HUES6 (cell line): ENCODE data around the gene CCBE1.

ENCODE experiments used
- H3K27ac ChIP-seq: 2 replicates; pipeline ENCODE4 v1.7.0; 2013; ENCODE audit warnings: low read depth, mild to moderate bottlenecking, low read length, inconsistent platforms
- H3K27me3 ChIP-seq: 2 replicates; pipeline ENCODE4 v1.6.1; 2013; ENCODE audit warnings: low read length; ENCODE audit not compliant: control insufficient read depth, insufficient read depth
- H3K36me3 ChIP-seq: 2 replicates; pipeline ENCODE4 v1.6.1; 2013; ENCODE audit warnings: low read length; ENCODE audit not compliant: control insufficient read depth, insufficient read depth
- H3K4me1 ChIP-seq: 2 replicates; pipeline ENCODE4 v1.6.1; 2013; ENCODE audit warnings: low read length; ENCODE audit not compliant: control insufficient read depth, insufficient read depth
- H3K4me3 ChIP-seq: 2 replicates; pipeline ENCODE4 v1.5.1; 2013; ENCODE audit warnings: low read depth, low read length
- H3K9ac ChIP-seq: one replicate; pipeline ENCODE4 v1.6.1; 2013; ENCODE audit warnings: mild to moderate bottlenecking, low read length
- H3K9me3 ChIP-seq: 2 replicates; pipeline ENCODE4 v1.6.1; 2013; ENCODE audit warnings: low read depth, low read length; ENCODE audit not compliant: control insufficient read depth, insufficient read depth

The CCBE1 gene

GRCh38 chr18:59559528-59559927 lies 137.7 kb downstream of the CCBE1 start:
- Histone ChIP-seq H3K4me1 (peaks cover 7% of the 10 kb centered on the region), H3K4me3 (no peak overlapping the region), H3K36me3 (no peaks in the 10 kb centered on the region), H3K27ac (no peak overlapping the region), H3K9ac (no peak overlapping the region), H3K27me3 (no peaks in the 10 kb centered on the region), H3K9me3 (peaks cover 12% of the 10 kb centered on the region; the same call in 1 of the 2 replicates)

DNA sequence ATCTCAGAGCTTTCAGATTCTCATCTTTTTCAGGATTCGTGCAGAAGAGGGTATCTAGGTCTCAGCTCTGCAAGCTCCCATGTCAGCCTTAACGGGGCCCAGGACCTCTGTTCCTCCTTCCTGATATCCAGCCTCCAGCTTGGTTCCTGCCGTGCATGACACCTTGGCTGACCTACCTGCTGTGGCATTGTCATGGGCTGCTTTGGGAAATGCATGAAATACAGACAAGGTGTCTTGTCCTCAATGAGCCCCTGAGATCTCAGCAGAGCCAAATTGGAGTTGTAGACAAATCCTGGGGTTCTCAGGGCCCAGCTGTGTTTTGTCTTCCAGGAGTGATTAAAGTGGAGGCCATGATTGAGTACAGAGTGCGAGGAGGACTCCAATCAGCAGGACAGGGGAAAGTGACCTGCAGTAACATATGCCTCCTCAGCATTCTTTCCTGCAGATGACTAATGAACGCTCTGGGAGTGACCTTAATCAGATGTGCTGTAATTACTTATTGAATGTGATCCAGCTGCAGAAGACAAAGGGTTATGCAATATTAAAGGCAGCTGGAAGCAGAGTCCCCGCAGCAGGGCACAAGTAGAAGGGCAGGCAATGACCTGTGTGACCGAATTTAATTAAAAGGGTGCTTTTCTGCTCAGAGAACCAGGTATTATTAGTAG lies 141.1 kb downstream of the CCBE1 start:
- Histone ChIP-seq H3K27ac (no peak overlapping the region), H3K9ac (no peak overlapping the region), H3K4me1 (peaks cover 7% of the 10 kb centered on the region), H3K4me3 (no peak overlapping the region), H3K27me3 (no peaks in the 10 kb centered on the region), H3K9me3 (peaks cover 12% of the 10 kb centered on the region; the same call in 1 of the 2 replicates), H3K36me3 (no peaks in the 10 kb centered on the region)

DNA sequence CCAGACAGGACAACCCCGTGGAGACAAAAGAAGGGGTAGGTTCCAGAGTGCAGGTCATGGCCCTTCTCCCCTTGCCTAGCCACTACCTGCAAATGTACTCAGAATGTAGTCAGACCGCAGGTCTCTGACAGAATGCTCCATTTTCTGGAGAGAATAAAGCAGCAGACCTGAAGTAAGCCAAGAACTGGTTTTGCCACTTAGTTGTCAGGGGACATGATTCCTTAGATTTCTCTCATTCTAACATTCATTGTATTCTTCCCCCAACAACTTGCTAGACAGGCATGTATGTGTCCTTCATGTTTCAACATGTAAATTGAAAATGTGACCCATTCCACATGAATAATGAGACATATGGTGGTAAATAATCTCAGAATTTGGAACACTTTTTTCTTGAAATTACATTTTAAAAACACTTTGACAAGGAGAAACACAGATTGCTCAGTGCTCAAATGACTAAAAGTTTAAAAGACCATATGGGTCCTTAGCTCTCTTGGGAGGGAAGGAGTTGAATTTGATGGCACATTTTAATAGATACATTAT lies 142.4 kb downstream of the CCBE1 start:
- Histone ChIP-seq H3K9me3 (peaks cover 12% of the 10 kb centered on the region; the same call in 1 of the 2 replicates), H3K4me1 (peaks cover 7% of the 10 kb centered on the region), H3K27ac (no peak overlapping the region), H3K9ac (no peak overlapping the region), H3K4me3 (no peak overlapping the region), H3K36me3 (no peaks in the 10 kb centered on the region), H3K27me3 (no peaks in the 10 kb centered on the region)

DNA sequence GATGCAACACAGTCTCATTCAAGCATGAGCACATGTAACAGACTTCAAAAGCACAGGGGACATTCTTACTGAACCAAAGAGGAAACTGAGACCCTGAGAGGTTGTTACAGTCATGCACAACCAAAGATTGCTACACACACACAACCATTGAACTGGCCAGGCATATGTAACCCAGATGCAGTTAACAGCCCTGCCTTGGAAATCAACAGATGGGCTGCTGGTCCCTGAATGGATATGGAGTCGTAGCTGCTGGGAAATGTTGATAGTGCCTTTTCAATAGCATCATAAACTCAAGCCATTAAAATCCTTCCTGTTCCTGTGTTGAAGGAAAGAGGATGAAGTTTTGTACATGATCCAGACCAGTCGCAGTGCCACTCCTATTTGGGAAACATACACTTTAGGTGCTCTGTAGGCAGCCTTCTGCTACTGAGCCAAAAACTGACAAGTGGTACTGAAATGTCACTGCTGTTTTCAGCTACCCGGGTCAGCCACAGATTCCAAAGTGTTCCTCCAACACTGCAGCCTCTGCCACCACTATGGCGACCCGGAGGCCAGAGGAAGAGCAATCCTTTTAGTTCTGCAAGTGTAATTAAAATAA lies 143.9 kb downstream of the CCBE1 start:
- H3K9ac ChIP-seq = no peak overlapping the region
- H3K4me3 ChIP-seq = no peak overlapping the region
- peaks cover 7% of the 10 kb centered on the region for H3K4me1 ChIP-seq
- no peaks in the 10 kb centered on the region for H3K27me3 ChIP-seq
- no peaks in the 10 kb centered on the region for H3K36me3 ChIP-seq
- H3K27ac ChIP-seq = no peak overlapping the region
- peaks cover 12% of the 10 kb centered on the region; the same call in 1 of the 2 replicates for H3K9me3 ChIP-seq

- no peak overlapping the region for H3K9ac ChIP-seq
- H3K27me3 ChIP-seq = no peaks in the 10 kb centered on the region
- no peak overlapping the region for H3K27ac ChIP-seq
- peaks cover 14% of the 10 kb centered on the region for H3K4me1 ChIP-seq
- no peaks in the 10 kb centered on the region for H3K36me3 ChIP-seq
- H3K4me3 ChIP-seq = no peak overlapping the region
- 0 out of 2 replicates have a peak, but pooled peaks cover 2% of the 10 kb centered on the region for H3K9me3 ChIP-seq
Measured at GRCh38 chr18:59551902-59552635, 145.2 kb downstream of the CCBE1 start.

DNA sequence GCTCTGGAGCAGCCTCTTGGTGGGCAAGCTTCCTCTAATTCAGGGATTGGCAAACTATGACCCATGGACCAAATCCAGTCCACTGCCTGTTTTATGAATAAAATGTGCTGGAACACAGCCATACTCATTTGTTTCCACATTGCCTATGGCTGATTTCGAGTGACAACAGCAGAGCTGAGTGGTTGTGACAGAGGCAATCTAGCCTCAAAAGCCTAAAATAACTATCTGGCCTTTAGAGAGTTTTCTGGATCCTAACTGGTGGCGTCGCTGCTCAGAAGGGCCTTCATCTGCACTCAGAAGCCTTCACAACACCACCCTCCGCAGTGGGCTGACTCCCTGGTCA lies 147.1 kb downstream of the CCBE1 start:
- no peak overlapping the region for H3K9ac ChIP-seq
- no peaks in the 10 kb centered on the region for H3K9me3 ChIP-seq
- peaks cover 7% of the 10 kb centered on the region for H3K4me1 ChIP-seq
- H3K36me3 ChIP-seq = no peaks in the 10 kb centered on the region
- H3K4me3 ChIP-seq = no peak overlapping the region
- no peaks in the 10 kb centered on the region for H3K27me3 ChIP-seq
- H3K27ac ChIP-seq = no peak overlapping the region

DNA sequence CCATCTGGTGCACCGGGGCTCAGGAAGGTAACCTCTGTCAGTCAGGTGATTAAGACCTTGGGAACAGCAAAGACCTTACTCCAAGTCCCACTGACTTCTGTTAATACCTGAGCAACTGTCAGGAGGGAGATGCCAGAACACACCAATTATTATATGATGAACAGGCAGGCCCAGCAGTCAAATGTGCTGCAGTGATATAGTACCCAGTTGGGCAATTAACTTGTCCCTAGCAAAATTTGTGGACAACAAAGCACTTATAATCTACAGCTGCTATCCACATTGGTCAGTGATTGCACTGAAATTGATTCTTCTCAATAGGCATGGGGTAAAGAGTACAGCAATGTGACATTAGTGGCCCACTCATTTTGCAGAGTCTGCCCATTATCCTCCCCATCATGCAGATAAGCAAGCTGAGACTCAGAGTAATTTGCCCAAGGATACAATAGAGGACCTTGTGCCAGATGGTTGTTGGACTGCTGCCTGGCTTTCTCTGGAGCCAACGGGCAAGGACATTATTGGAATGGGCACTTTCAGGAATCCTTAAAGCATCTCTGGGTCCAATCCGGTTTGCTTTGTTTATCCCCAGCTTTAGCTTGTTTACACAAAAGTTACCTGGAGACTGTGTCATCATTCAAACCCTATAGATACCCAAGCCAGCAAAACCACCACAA lies 147.6 kb downstream of the CCBE1 start:
- Histone ChIP-seq H3K4me1 (peaks cover 7% of the 10 kb centered on the region), H3K9ac (no peak overlapping the region), H3K9me3 (no peaks in the 10 kb centered on the region), H3K4me3 (no peak overlapping the region), H3K27ac (no peak overlapping the region), H3K36me3 (no peaks in the 10 kb centered on the region), H3K27me3 (no peaks in the 10 kb centered on the region)

GRCh38 chr18:59547581-59548182 lies 149.5 kb downstream of the CCBE1 start:
- Histone ChIP-seq H3K27me3 (no peaks in the 10 kb centered on the region), H3K27ac (no peak overlapping the region), H3K9me3 (no peaks in the 10 kb centered on the region), H3K36me3 (no peaks in the 10 kb centered on the region), H3K4me3 (no peak overlapping the region), H3K9ac (no peak overlapping the region), H3K4me1 (peaks cover 7% of the 10 kb centered on the region)

DNA sequence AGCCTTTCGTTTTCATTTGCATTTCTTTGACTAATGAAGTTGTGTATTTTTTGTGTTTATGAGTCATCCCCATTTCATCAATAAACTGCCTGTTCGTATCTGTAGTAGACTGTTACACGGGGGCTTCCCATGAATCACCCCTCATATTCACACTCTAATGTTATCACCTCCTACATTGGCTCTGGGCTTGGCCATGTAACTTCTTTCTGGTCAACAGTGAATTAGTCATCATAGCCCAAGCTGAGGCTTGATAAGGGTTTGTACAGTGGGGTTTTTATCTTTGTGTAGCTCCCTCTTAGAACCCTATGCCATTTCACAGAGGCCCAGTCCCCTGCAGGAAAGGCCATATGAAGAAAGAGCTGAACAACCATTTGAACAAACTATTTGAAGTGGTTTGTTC lies 151.0 kb downstream of the CCBE1 start:
- no peak overlapping the region for H3K9ac ChIP-seq
- H3K27me3 ChIP-seq = no peaks in the 10 kb centered on the region
- no peaks in the 10 kb centered on the region for H3K36me3 ChIP-seq
- no peak overlapping the region for H3K4me3 ChIP-seq
- H3K9me3 ChIP-seq = no peaks in the 10 kb centered on the region
- H3K4me1 ChIP-seq = peaks cover 7% of the 10 kb centered on the region
- no peak overlapping the region for H3K27ac ChIP-seq

DNA sequence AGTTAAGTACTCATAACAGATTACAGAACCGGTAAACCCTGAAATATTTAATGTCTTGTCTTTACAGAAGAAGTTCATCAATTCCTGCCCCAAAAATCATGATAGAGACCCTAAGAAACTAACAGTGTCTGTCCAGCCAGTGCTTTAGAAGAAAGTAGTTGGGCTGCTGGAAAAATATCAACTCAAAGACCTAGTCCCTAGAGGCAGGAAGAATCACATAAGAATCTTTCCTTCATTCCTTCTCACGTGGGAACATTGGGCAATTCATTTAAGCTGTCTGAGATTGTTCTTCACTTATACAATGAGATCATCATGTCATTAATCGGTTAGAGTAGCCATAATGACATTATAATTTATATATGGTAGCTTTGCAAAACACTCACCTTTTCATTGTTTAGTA lies 156.4 kb downstream of the CCBE1 start:
- no peak overlapping the region for H3K4me3 ChIP-seq
- H3K27ac ChIP-seq = no peak overlapping the region
- H3K36me3 ChIP-seq = no peaks in the 10 kb centered on the region
- no peaks in the 10 kb centered on the region for H3K9me3 ChIP-seq
- no peaks in the 10 kb centered on the region for H3K4me1 ChIP-seq
- H3K27me3 ChIP-seq = no peaks in the 10 kb centered on the region
- H3K9ac ChIP-seq = no peak overlapping the region
